HG03342 (cell line): ENCODE results near the gene PRKCE.

Source experiments
- ATAC-seq: cut with Tn5 transposase; IDR thresholded peaks from one replicate; pipeline ENCODE4 v1.9.1; 2021; ENCODE audit warnings: mild to moderate bottlenecking, moderate library complexity; ENCODE audit not compliant: unreplicated experiment

Gene PRKCE

DNA sequence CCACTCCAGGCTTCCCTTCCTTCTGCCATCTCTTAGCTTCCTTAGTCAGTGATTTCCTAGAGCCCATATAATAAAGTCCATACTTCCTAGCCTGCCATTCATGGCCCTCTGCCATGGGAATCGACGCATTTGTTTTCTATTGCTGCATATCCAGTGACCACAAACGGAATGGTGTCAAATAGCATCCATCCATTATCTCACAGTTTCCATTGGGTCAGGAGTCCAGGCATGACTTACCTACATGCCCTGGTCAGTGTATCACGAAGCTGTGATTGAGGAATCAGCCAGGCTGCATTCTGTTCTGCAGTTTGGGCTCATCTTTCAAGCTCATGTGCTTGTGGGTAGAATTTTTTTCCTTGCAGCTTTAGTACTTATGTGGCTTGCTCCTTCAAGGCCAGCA is 436.0 kb downstream of the PRKCE start:
- no peak for ATAC-seq

GRCh38 chr2:46091004-46091403 is 439.5 kb downstream of the PRKCE start:
- no peak for ATAC-seq

- ATAC-seq, result no peak
Observed at GRCh38 chr2:46091961-46092667, 440.6 kb downstream of the PRKCE start.

DNA sequence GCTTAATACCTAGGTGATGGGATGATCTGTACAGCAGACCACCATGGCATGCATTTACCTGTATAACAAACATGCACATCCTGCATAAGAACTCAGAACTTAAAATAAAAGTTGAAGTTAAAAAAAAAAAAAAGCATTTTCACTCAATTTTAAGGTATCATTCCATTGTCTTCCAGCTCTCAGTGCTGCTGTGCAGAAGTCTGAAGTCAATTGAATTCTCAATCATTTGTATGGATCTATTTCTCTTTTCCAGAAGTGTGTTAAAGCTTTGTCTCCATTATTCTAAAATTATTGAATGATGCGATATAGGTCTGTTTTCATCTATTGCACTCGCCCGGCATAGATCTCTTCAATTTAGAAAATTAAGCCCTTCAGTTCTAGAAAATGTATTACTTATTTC is 443.2 kb downstream of the PRKCE start:
- ATAC-seq, result no peak

GRCh38 chr2:46095830-46096229 is 444.4 kb downstream of the PRKCE start:
- no peak for ATAC-seq

DNA sequence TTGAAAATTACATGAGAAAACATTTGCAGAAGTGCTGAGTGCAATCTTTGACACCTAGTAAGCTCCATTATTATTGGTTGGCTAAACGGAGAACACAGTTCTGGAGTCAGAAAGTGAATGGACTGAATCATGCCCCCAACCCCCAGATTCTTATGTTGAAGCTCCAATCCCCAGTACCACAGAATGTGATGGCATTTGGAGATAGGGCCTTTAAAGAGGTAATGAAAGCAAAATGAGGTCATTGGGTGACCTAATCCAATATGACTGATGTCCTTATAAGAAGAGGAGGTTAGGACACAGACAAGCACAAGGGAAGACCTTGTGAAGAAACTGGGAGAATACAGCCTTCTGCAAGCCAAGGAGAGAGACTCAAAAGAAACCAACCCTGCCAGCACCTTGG is 444.8 kb downstream of the PRKCE start:
- no peak for ATAC-seq

- ATAC-seq, result no peak
Observed at GRCh38 chr2:46097714-46098480, 446.4 kb downstream of the PRKCE start.

DNA sequence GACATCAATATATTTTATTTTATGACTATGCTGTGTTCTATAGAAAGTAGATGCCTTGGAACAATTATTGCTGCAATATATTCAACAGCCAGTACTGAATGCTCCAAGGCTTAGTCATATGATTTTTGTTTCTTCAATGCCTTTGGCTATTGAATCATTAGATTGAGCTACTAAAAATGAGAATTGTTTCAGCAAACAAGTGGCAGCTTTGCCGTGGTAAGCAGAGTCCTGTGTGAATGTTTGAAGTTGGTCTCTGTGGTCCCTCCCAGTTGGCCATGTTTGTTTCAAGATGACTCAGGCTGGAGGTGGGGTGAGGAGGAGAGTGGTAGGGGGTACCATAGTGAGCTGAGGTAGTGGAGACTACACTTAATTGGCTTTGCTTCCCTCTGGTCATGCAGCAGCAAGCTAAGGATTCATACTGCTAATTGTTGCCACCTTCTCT is 447.2 kb downstream of the PRKCE start:
- no peak for ATAC-seq

DNA sequence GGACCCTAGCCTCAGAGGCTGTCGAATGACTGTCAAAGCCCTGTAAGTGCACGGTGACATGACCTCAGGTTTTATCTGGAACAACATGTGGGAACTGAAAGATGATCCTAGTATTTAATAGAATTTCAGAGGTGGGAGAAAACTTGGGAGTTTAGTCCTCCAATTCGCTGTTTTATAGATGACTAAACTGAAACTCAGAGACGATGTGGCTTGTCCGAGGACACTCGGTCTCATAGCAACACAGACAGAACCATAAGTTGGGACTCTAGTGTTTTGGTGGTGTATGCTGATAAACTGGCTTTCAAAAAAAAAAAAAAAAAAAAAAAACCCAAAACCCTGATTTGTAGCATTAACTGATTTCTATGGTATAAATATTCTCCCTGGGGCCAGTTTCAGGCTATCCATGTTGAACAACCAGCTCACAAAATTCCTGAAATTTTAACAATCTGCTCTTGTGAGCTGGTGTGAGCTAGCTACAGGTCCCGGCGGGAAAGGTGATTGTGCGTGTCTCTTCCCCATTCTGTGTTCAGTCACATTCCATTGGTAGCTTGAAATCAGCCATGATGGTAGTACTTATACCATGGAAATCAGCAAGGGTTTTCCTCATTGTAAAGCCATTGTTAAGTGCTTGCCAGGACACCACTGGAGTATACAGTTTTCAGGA is 450.2 kb downstream of the PRKCE start:
- no peak for ATAC-seq

GRCh38 chr2:46106690-46107089 is 455.2 kb downstream of the PRKCE start:
- no peak for ATAC-seq

- ATAC-seq, result no peak
Observed at GRCh38 chr2:46114996-46115395, 463.5 kb downstream of the PRKCE start.

DNA sequence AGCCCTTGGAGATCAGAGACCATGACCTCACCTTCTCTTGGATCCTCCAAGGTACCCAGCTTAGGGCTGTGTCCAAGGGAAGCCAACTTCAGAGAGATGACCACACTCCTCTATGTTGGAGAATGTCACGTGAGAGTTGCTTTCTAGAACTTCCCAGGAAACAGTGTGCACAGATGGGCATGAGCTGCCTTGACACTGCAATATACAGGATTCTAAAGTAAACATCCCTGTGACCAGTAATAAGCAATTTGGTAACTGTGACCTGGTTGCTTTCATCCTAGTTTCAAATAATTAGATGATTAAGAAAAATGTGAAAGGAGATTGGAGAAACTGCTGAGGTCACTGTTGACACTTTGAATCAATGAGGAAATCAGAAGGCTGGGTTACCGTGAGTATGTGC is 464.7 kb downstream of the PRKCE start:
- no peak for ATAC-seq

DNA sequence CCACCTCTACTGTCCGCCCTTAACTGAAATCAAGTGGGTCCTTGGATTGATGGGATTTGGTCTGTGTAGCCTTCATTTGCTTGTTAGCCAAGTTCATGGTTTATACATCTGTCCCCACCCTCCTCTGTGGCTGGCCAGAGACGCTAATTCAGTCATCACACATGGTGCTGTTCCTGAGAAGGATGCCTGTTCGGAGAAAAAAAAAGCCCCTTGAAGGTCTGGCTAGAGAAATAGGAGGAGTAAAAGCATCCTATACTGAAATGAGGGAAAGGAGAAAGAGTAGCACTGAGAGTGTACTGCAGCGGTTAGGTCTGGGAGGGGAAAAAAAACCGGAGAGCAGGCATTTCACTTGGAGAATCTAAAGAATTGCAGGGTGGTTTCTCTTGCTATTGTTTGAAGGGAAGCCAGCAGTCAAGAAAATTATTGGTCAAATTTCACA is 465.1 kb downstream of the PRKCE start:
- ATAC-seq, result no peak

- no peak for ATAC-seq
Observed at GRCh38 chr2:46117379-46117778, 465.9 kb downstream of the PRKCE start.

GRCh38 chr2:46117994-46118393 is 466.5 kb downstream of the PRKCE start:
- no peak for ATAC-seq

DNA sequence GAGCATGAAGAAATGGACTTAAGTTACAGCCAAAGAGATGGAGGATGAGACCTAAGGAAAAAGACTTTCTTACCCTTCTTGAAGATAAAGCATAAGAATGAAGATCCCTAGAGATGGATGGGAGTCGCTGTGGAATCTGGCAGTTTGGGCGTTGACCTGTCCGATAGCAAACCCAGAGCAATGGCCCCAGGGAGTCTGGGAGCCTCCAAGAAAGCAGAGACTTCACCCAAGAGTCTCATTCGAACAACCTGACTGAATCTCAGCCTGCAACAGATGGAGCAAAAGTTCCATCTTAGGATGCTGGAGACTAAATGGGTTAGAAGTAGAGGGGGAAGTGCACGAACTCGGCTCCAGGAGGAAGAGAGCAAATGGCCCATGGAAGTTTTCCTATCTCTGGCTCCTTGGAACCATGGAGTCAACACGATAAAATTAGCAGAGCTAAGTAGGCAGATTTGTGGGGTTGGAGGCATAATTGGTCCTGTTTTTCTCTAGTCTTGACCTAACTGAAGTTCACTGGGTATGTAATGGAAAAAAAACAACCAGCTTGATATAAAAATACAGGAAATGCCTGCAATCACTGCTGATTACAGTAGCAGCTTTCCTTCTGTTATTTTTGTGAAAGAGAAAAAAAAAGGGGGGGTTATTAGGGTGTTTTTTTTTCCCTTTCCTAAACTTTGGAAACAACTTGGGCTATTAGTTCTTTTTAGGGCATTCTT is 467.3 kb downstream of the PRKCE start:
- ATAC-seq, result no peak

GRCh38 chr2:46119453-46119852 is 468.0 kb downstream of the PRKCE start:
- ATAC-seq, result no peak

DNA sequence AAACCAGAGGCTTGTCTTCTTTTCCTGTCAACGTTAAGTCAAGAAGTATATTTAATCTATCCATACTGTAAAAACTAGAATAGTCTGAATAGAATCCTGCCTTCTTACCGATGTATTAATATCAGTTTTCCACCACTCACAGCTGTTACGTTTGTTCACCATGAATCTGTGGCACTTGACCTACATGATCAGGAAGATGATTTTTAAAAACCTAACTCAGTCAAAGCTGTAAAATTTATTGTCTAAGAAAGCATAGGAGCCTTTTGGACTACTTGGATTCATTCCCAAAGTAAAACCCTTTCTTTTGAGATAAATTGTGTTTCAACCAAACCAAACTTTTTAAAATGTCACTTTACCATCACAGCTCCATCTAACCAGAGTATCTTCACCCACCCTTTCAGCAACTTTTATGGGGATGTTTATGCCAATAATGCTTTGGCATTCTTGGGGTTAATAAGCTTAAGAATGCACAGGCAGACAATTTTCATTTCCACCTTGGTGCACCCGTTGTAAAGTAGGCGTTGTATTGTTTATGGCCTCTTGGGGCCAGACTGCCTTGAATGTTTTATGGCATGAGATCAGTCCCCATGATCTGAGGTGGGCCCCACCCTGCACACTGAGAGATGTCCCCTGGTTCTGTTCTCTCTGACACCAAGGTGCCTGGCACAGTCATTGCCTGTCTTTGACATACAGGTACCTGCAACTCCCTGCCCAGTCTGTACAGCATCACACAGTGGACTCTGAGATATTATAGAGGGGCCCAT is 469.5 kb downstream of the PRKCE start:
- ATAC-seq, result no peak

DNA sequence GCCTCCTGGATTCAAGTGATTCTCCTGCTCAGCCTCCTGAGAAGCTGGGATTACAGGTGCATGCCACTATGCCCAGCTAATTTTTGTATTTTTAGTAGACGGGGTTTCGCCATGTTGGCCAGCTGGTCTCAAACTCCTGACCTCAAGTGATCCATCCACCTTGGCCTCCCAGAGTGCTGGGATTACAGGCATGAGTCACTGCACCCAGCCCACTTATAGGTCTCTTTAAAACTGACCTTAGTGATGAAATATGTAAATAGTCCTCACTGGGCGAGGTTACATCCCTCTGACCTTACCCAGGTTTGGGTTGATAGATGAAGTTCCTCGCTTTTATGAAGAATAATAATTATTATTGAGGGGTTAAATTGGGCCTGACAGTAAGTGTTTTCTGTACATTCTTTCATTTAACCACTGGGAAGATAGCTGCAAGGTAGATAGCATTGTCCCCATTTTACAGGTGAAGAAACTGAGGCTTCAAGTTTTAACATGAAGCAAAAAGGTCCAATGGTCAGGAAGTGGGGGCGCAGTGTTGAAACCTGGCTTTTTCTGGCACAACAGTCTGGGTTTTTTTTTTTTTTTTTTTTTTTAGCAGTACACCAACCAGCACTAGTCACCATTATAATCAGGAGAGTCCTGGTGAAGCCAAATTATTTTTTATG is 471.0 kb downstream of the PRKCE start:
- no peak for ATAC-seq

DNA sequence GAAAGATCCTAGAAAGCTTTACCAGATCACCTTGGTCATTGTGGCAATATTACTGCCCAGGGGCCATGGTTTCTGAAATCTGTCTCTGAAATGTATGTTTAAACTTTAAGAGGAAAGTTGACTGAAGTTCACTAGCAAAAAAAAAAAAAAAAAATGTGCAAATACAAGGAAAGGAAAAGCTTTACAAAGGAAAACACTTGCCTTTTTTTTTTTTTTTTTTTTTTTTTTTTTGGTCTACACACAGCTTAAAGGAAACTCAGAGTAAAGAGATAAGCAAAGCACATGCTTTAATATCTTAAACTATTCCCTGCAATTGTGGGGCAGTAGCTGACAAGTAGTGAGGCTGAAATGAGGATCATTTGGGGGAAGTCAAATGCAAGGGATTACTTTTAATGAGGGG is 471.5 kb downstream of the PRKCE start:
- ATAC-seq, result no peak
